ENCODE data around the gene WDFY4.

- no peak for TF ChIP-seq CTCF (IDR thresholded peaks at IDR 0.05)
- no peak for TF ChIP-seq ZNF302 (CRISPR knock-in tag; IDR thresholded peaks at IDR 0.05)
- TF ChIP-seq KDM1A (IDR thresholded peaks at IDR 0.05; ENCODE audit: low read depth), result no peak
- TF ChIP-seq EP300 (IDR thresholded peaks at IDR 0.05), result no peak
- TF ChIP-seq REST (IDR thresholded peaks at IDR 0.05), result no peak
- no peak for TF ChIP-seq RAD21 (conservative IDR thresholded peaks at IDR 0.05 in 1 of 2, IDR thresholded peaks at IDR 0.05 in 1 of 2)
- no peak for TF ChIP-seq JUN (IDR thresholded peaks at IDR 0.05)
- TF ChIP-seq POLR2A (IDR thresholded peaks at IDR 0.05; ENCODE audit: low read length), result no peak
Measured at GRCh38 chr10:48926255-48926654, 241.6 kb downstream of the WDFY4 start.
